GM13976 (cell line): ENCODE results near the gene IFNGR2.

Experiments used
- DNase-seq: peaks from one replicate; pipeline ENCODE4 v3.0.0; 2012; ENCODE audit warnings: low spot score
- CTCF ChIP-seq: IDR thresholded peaks from 2 replicates; pipeline ENCODE4 v1.5.1; 2012; ENCODE audit warnings: borderline replicate concordance, mild to moderate bottlenecking; ENCODE audit not compliant: insufficient read depth; ENCODE audit errors: extremely low read depth, missing control alignments, control extremely low read depth
- in situ Hi-C: fragments of 300-500 bp; cut with MboI; formaldehyde crosslinking; loops from one replicate; pipeline ENCODE4 v1.12.0; 2022; ENCODE audit warnings: low sequenced_read_pairs, mixed read lengths, inconsistent platforms; ENCODE audit not compliant: unreplicated experiment

The IFNGR2 gene

GRCh38 chr21:33477066-33477465 lies 73.9 kb downstream of the IFNGR2 start:
- no peak for TF ChIP-seq CTCF
- in situ Hi-C loops = no loop called here
- DNase-seq = no peak

GRCh38 chr21:33478182-33478581 lies 75.0 kb downstream of the IFNGR2 start:
- TF ChIP-seq CTCF = no peak
- no peak for DNase-seq
- in situ Hi-C loops = no loop called here

GRCh38 chr21:33478935-33479678 lies 75.9 kb downstream of the IFNGR2 start:
- in situ Hi-C loops = no loop called here
- peak; percentile 76 for DNase-seq
- TF ChIP-seq CTCF = no peak

- peak; percentile 98 for DNase-seq
- in situ Hi-C loops = no loop called here
- TF ChIP-seq CTCF = peak; percentile 16
Measured at GRCh38 chr21:33479679-33480480, 76.7 kb downstream of the IFNGR2 start, which contains the start of gene TMEM50B. Gene TMEM50B, minus strand, starts transcription at chr21:33479974. Its CDS starts 11,089 bp downstream, at chr21:33468885.

GRCh38 chr21:33480481-33481103 lies 77.4 kb downstream of the IFNGR2 start:
- TF ChIP-seq CTCF = no peak
- in situ Hi-C loops = no loop called here
- DNase-seq = no peak

GRCh38 chr21:33481314-33481943 lies 78.2 kb downstream of the IFNGR2 start:
- in situ Hi-C loops = no loop called here

More at GRCh38 chr21:33481314-33481943, 78.2 kb downstream of the IFNGR2 start:
- TF ChIP-seq CTCF = no peak
- DNase-seq = no peak
